Stimulated activated CD4-positive, alpha-beta T cell treated with anti-CD3 and anti-CD28 coated beads, Interleukin-2, amount 100 ng/mL, for 24 hours (primary cell): ENCODE data around the gene TBC1D5.

Source experiments
- DNase-seq, 2 donors: peaks; one replicate each; pipeline ENCODE4 v3.0.0-alpha.2; 2020

The TBC1D5 gene

DNA sequence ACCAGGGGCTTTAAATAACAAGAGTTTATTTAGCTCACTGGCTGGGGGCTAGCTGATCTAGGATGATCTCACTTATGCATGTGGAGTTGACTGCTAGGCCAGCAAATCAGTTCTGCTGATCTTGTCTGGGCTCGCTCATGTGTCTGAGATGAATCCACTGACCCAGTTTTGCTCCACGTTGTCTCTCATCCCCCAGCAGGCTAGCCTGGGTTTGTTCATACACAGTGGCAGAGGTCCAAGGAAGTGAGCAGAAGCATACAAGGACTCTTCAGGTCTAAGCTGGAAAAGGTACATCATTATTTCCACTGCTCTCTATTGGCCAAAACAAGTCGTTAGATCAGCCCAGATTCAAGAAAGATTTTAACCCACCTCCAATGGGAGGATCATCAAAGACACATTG is 619.7 kb downstream of the TBC1D5 start:
- no peak for DNase-seq

DNA sequence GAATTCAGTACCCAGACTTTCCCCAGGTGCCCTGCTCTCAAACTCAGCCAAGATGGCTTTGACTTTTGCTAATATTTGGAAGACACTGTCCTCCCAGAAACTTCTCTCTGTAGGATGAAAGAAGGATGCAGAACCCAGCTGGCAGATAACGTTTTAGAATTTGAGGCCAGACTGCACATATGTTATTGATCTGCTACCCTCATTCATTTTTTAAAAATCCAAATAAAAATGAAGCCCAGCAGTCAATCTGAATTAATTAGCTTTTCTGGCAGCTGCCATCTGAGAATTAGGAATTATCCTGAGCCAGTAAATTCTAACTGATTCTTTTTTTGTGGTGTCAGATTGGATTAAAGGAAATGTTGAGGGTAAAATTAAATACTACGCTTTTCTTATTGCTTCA is 621.1 kb downstream of the TBC1D5 start:
- DNase-seq: no peak

DNA sequence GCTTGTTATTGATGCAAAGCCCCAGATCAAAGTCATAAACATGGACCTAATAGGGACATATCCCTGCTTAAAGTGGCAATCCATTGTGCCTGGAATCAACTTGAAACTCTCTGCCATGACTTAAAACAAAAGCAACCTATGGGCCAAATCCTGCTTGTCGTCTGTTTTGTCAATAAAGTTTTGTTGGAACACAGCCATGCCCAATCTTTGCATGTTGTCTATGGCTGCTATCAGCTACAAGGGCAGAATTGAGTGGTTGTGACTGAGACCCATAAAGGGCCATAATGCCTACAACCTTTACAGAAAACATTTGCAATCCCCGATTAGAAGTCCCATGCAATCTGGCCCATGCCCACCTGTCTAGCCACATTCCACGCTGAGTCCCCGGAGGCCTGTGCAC is 622.3 kb downstream of the TBC1D5 start:
- DNase-seq: no peak

DNA sequence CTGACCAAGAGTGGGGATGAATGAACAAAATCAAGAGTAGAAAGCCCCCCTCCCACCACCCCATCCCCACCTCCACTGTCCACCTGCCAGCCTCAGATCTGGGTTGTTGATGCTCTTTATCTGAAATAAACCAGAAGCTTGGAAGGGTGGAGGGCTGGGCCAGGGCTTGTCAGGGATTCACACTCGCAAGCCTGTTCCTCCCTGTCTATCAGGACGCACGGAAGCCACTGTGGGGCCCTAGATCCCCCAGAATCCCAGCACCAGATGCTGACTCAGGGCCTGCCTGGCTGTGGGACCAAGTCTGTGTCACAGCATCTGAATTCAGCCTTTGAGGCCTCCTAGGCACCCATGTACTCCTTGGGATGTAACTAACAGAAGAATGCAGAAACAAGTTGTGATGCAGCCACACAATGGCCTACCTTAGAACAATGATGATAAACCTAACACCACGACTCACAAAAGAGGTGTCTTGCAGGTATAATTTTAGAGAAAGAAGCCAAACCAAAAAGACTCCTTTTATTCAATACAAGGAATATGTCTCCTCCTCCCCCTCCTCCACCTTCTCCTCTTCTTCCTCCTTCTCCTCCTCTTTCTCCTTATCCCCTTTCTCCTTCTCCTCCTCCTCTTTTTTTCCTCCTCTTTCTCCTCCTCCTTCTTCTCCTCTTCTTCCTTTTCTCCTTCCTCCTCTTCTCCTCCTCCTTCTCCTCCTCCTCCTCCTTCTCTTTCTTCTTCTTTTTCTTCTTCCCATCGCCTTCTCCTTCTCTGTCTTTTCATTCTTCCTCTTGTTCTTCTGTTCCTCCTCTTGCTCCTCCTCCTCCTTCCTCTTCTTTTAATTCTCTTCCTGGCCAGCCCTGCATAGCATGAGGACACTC is 623.0 kb downstream of the TBC1D5 start:
- no peak for DNase-seq

DNA sequence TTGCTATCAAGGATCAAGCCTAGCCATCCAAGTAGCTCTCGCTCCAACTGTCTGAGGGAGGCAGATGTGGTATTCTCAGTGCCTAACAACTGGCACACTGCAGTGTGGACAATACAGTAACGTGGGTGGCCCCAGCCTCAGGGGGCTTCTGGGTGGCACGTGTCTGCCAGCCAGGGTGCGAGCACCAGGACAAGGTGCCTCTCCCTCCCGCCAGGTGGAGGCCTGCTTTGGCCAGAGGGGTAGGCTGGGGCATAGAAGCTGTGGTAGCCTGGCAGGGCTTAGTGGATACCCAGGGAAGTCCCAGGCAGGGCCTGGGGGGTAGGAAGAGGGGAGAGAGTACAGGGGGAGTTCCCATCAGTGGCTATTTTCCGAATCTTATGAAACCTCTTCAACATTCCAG is 623.7 kb downstream of the TBC1D5 start:
- no peak for DNase-seq

DNA sequence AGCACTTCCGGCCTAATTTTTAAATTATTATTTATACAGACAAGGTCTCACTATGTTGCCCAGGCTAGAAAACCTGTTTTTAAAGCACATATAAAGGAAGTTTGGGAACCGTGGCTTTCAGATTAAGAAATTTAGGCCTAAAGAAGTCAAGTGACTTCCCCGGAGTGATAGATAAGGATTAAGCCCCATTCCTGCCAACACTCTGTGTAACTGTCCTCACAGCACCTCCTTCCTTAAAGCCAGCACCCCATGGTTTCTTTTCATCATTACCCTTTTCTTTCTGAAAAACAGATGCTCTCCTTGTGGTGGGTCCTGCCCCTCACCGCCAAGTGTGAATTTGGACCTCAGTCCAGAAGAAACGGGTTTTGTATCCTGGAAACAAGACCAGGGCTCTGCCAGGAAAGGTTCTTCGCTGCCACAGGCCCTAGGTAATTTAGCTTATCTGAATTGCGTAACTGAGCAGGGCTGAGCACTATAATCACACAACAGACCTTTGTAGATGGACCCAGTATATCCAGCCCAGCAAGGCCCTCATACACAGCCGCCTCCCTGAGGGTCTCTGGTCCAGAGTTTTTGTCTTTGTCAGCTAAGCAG is 626.3 kb downstream of the TBC1D5 start:
- no peak for DNase-seq

DNA sequence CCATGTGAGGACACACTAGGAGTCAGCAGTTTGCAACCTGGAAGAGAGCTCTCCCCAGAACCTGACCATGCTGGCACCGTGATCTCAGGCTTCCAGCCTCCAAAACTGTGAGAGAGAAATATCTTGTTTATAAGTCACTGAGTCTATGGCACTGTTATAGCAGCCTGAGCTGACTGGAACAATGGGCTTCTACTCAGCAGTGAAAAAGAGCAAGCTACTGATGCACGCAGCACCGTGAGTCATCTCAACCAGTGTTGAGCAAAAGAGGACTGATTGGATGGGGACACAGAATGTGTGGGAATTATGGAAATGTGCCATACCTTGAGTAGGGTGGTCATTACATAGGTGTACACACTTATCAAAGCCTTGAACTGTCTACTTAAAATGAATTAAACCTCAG is 627.2 kb downstream of the TBC1D5 start:
- no peak for DNase-seq

DNA sequence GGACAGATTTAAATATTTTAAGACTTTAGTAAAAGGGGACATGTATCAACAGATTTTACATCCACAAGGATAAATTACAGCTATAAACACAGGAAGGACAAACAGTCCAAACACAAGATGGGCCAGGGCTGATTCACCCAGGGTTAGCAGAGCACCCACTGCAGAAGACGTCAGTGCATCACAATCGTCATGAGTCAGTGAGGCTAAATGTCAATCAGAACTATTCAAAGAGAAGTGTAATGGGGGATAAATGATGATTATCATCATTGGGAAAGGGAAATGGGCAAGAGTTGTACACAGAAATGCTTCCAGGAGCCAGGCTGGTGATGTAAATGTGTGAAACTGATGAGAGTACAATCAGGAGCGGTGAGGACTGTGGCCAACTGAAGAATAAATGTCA is 630.8 kb downstream of the TBC1D5 start:
- DNase-seq: no peak

DNA sequence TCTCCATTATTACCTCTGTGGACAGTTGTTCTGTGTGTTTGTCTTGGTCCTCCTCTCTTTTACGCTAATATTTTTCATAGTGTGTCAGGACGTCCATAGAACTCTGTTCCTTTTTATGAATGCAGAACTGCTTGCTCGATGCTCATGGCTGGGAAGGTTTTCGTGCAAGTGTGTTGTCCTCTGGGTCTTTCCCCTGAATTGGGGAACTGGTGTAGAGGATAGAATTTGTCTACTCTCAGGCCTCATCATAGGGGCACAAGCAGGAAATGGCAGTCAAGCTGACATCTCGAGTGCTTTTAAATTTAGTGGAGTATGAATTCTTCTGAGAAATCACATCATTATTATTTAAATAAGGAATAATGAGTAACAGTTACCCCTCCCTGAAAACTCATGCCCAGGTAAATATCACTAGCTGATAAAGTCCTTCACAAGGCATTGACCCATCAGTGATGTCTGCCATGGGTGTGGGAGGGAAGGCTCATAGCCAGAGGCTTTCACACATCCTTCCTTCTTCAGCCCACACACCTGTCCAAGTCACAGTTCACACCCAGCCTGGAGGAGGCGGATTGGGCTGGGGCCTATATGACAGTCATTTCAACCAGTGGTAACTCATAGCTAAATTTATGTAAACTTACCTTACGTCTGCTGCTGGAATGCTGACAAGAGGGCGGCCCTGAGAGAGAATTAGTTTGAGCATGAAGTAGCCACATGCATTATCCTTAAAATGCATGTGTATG is 631.6 kb downstream of the TBC1D5 start:
- DNase-seq: no peak
